IPS-18c (cell line): ENCODE data around the gene TADA2B.

Experiments
- H3K4me3 ChIP-seq: 2 replicates; pipeline ENCODE4 v1.7.0; 2013; ENCODE audit warnings: low read depth, mild to moderate bottlenecking, low read length, moderate library complexity; ENCODE audit not compliant: insufficient read depth
- H3K9me3 ChIP-seq: one replicate; pipeline ENCODE4 v1.6.1; 2013; ENCODE audit warnings: mild to moderate bottlenecking, low read length, moderate library complexity; ENCODE audit not compliant: control insufficient read depth, insufficient read depth

Gene TADA2B

DNA sequence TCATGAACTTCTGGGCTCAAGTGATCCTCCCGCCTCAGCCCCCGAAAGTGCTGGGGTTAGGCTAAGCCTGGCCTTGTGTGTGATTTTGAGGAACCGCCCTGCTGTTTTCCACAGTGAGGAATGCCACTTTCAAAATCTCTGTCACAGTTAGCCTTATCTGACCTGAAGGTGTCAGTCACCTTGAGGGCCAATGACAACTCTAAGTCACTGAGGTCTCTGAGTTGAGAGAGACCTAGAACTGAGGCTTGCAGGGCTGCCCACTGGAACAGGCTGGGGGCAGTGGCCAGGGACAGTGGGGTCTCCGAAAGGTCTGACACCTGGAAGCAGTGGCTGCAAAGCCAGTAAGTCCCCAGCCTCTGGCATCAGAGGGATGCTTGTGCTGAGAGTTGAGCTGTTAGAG is 6.1 kb downstream of the TADA2B start:
- H3K9me3 ChIP-seq = no peaks in the 10 kb centered on the region
- no peak overlapping the region for H3K4me3 ChIP-seq

DNA sequence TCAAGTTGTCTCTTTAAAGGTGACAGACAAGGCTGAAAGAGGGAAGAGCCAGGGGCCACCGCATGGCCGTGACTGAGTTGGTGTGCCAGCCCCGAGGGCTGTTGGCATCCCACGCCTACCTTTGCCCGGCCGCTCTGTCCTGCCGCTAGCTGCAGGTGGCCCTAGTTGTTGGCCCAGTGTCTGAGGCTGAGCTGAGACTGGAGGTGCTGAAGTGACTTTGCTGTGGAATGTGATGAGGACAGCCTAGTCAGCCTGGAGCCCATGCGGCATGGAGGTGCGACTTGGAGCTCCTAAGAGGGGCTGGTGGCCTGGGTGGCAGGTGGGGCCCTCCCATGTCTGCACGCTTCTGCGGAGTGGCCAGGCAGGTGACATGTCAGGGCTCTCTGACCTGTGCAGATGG is 6.6 kb downstream of the TADA2B start:
- no peaks in the 10 kb centered on the region for H3K9me3 ChIP-seq
- H3K4me3 ChIP-seq = no peak overlapping the region

DNA sequence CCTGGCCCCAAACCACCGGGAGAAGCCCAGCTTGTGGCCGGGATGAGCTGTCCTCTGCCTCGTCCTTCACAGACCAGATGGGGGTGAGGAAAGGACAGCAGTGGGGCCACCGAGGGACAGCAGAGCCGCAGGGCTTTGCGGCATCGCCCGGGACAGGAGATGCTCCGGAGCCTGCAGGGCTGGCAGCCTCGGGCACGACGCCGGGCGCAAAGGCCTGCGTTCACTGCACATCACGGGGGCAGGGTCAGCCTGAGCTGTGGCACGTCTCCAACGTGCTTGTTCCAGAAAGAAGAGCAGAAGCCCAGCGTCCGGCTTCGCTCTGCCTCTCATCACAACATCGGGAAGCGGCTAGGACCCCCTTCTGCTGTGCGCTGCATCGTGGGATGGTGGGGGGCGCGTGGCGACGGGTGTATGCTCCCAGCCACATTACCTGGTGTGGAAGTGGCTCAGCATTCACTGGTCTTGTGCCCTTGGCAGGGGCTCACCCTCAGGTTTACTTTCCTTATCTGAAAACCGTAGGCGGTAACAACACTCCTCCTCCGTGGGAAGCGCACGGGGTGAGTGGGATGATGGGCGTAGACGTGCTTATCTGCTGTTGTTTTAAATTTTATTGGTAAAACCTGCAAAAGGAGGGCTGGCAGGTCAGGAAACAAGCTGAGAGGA is 7.4 kb downstream of the TADA2B start:
- Histone ChIP-seq H3K9me3 (no peaks in the 10 kb centered on the region), H3K4me3 (no peak overlapping the region)

DNA sequence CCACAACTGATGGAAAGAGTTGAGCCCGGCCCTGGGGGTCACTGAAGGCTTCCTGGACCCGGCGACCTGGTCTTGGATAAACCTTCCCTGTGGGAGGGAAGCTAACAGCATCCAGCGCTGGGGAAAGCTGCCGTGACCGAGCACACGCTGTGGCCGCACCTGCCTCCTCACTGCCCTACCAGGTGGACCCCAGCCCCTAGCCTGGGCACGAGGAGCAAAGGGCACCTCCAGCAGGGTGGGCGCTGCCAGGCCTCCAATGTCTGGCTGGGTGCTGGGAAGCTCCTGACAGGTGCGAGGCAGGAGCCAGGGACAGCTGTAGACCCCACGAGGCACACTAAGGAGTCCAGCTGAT is 7.9 kb downstream of the TADA2B start:
- Histone ChIP-seq H3K4me3 (no peak overlapping the region), H3K9me3 (no peaks in the 10 kb centered on the region)

DNA sequence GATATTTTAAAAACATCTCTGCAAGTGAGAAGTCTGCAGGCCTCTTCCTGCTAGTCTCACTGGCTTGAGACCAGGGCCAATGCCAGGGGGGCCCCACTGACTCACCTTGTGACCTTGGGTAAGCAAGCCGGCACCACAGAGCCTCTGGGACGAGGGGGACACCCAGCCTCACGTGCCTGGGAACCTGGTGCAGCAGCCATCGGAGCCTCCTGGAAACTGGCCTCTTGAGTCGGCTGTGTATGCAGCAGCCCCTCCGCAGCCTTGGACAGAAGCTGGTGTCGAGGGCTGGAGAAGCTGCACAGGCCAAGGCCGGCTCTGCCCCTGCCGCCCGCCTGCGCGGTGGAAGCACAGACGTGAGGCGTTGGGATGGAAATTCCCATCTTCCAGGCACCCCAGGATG is 8.7 kb downstream of the TADA2B start:
- Histone ChIP-seq H3K9me3 (no peaks in the 10 kb centered on the region), H3K4me3 (no peak overlapping the region)

DNA sequence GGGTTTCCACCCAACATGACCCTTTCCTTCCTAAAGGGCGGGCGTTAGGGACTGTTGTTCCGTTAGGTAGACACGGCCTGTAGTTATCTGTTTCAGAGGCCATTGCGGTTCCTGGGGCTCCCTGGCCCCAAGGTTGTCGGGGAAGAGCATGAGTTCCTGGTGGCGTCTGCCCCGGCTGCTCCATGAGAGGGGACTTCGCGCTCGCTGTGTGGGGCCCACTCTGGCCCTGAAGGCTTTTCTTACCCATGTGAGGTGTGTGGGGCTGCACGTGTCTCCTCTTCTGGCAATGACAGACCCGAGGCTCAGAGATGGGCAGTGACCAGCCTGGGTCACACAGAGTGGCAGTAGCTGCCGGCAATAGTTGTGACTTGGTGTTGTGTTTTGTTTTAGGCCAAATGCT is 9.1 kb downstream of the TADA2B start:
- Histone ChIP-seq H3K4me3 (no peak overlapping the region), H3K9me3 (no peaks in the 10 kb centered on the region)

DNA sequence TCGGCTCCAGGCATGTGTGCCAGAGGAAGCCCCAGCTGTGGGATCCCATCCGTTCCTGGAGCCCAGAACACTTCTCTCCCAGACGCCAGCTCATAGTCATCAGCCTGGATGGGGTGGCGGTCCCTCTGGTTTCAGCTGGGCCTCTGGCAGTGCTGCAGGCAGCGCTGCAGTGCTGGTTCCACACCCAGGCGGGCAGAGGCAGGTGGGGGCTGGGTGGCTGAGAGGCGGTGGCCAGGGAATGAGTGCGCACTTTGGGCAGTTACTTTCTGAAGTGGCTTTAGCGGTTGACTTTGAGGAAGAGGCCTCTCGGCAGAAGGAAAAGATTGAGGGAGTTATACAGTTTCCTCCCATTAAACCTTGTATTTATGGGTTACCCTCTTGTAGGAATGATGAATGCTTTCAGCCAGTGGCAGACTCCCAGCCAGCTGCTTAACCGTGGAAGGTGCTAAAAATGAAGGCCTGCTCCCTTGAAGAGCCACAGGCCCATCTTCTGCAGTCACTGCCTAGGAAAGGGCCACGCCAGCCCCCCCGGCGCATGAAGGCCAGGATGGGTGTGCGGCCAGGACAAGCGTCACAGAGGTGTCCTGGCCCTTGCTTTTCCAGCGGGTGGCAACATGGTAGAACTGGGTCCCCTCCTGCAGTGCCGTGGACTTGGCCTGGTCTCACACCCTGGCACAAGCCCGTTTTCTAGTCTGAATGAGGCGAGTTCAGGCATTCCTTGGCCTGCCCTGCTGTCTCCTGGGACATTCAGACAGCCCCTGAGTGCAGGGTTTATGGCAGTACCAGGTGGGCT is 9.9 kb downstream of the TADA2B start:
- Histone ChIP-seq H3K4me3 (no peak overlapping the region), H3K9me3 (no peaks in the 10 kb centered on the region)

DNA sequence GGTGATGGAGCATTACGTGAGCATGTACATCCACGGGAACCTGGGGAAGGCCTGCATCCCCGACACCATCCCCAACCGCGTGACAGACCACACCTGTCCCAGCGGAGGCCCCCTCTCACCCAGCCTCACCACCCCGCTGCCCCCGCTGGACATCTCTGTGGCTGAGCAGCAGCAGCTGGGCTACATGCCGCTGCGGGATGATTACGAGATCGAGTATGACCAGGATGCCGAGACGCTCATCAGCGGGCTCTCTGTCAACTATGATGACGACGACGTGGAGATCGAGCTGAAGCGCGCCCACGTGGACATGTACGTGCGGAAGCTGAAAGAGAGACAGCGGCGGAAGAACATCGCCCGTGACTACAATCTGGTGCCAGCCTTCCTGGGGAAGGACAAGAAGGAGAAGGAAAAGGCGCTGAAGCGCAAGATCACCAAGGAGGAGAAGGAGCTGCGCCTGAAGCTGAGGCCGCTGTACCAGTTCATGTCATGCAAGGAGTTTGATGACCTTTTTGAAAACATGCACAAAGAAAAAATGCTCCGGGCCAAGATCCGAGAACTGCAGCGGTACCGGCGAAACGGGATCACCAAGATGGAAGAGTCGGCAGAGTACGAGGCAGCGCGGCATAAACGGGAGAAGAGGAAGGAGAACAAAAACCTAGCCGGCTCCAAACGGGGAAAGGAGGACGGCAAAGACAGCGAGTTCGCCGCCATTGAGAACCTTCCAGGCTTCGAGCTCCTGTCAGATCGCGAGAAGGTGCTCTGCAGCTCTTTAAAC is 11.1 kb downstream of the TADA2B start:
- H3K9me3 ChIP-seq = no peaks in the 10 kb centered on the region

DNA sequence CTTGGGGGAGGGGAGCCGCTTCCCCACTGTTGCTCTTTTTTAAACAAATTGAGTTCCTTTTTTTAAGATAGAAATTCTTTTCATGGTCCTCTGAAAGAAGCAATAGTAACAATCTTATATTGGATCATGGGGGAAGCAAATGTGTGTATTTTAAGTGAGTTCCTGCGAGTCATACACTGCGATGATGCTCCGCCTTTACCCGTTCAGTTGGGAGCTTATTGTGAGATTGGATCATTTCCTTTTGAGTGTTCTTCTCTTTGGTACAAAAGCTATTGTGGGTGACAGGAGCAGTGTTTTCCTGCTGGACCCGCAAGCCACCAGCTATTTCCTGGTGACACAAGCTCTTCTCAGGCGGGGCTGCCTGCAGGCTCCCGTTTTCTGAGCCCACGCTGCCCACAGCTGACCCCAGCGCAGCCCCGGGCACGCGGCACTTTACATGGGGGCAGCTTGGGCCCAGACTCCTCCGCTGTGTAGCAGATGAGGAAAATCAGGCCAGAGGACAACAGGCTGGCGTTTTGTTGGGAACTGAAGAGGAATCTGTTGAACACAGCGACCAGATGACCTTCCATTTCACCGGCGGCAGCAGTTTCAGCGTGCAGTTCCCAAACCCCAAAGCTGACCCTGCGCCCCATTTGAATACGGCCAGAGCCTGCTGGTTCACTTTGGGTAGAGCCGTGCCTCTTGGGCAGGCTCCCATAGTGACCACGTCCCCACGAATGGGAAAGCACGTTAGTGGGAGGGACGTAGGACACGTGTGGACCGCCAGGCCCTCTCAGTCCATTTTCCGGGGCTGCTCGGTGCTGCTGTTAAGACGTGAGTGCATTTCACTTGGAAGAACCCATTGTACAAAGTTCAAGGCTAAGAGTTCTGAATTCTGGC is 12.2 kb downstream of the TADA2B start:
- no peak overlapping the region for H3K4me3 ChIP-seq
- no peaks in the 10 kb centered on the region for H3K9me3 ChIP-seq

More for the DNA sequence above, 11.1 kb downstream of the TADA2B start:
- no peak overlapping the region for H3K4me3 ChIP-seq

DNA sequence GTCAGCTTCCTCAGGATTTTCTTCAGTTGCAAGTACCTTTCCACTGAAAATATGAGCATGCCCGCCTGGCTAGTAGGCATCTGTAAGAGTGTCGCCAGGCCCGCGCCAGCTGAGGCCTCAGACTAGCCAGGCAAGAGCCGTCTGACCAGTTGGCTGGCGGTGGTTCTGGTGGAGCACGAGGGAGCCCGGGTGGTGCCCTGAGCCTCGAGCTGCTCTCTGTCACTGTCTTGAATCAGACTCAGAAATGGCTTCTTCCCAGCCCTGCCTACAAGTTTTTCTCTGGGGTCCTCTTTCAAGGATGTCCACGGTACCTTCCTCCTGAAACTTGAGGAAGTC is 12.8 kb downstream of the TADA2B start:
- Histone ChIP-seq H3K4me3 (no peak overlapping the region), H3K9me3 (no peaks in the 10 kb centered on the region)

DNA sequence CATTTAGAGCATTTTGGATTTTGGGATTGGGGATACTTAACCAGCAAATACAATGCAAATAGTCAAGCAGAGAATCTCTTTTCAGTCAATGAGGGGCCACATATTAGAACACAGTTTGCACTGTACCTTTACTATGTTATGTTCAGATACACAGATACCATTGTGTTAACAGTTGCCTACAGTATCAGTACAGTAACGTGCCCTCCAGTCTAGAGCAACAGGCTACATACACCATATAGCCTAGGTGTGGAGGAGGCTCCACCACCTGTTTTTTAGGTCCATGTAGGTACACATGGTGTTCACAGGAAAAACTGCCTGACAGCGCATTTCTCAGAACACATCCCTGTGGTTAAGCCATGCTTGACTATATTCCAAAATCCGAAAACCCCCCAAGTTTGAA is 15.6 kb downstream of the TADA2B start:
- Histone ChIP-seq H3K4me3 (no peak overlapping the region), H3K9me3 (no peaks in the 10 kb centered on the region)

DNA sequence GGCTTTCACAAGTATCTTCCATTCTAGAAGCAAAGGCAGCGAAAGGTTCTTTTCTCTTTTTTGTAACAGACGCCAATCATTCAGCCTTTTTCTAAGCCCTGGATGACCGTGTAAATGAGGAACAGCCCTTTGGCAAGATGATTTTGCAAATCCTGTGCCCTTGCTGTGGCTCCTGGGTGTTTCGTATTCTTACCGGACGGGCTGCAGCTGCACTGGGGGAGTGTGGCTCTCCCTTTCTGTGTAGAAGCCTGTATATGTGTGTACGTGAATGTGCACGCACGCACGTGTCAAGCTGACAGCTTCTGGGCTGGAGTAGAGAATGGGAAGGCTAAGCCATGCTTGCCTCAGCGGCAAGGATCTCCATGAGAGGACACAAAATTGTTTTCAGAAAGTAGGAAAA is 16.5 kb downstream of the TADA2B start:
- Histone ChIP-seq H3K4me3 (no peak overlapping the region), H3K9me3 (no peaks in the 10 kb centered on the region)

DNA sequence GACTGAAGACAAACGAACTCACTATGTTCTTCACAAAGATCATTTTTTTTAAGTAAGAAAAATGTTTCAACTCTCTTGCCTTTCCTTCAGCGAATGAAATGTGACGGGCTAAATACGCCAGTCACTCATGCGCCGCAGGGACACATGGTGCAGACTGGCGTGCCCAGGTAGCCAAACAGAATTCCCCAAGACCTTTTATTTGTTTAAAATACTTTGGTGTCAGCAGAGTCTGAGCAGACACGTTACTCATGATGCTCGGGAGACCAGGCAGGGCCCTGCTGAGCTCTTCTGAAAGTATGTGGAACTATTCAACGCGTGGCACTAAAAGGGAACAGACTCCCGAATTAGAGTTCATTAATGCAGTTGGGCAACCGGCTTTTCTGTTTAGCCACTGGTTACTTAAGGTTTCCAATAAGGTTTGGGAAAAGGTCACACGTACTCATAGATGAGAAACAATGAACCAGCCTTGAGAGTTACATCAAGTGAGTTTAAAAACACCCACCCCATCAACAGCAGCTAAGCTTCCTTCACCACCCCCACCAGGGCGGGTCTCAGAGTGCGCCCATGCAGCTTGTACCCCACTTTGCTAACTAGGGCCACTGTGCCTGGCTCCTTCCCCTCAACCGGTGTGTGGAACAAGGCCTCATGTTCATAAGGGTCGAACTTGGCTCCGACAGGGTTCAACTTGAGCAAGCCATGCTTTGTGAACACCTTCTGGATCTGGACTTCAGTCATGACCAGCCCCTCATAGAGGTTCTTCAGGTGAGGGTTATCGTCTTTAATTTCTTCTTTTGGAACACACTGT is 17.4 kb downstream of the TADA2B start:
- Histone ChIP-seq H3K4me3 (no peak overlapping the region), H3K9me3 (no peaks in the 10 kb centered on the region)

DNA sequence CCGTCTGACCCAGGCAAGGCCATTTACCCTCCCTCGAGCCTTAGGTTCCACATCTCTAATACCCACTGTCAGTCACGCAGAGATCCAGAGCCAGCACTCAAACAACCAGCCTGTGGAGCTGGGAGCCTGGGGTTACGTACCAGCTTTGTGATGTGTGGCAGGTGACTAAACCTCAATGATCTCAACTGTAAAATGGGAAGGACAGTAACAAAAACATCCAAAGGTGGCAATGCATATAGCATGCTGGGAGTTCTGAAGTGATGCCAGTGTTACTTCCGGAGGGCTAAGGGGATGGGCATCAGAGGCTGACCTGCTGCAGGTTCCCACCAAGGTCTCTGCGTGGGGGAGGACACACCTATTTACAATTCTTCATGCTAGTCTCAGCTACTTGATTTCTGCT is 18.6 kb downstream of the TADA2B start:
- Histone ChIP-seq H3K9me3 (no peaks in the 10 kb centered on the region), H3K4me3 (no peak overlapping the region)

DNA sequence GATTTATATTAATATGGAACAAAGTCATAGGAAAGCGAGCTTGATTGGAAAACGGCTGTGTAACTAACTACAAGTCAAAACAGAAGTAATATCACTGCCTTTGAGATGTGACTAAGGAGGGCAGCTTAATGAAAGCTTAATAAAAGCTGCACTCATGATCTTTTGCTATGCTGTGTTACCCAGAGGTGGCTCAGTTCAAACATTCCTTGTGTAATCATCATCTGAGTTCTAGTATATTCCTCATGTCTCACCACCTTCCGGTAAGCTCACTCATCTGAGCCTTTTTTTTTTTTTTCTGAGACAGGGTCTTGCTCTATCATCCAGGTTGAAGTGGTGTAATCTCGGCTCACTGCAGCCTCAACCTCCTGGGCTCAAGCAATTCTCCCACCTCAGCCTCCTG is 19.6 kb downstream of the TADA2B start:
- H3K4me3 ChIP-seq = no peak overlapping the region
- no peaks in the 10 kb centered on the region for H3K9me3 ChIP-seq

DNA sequence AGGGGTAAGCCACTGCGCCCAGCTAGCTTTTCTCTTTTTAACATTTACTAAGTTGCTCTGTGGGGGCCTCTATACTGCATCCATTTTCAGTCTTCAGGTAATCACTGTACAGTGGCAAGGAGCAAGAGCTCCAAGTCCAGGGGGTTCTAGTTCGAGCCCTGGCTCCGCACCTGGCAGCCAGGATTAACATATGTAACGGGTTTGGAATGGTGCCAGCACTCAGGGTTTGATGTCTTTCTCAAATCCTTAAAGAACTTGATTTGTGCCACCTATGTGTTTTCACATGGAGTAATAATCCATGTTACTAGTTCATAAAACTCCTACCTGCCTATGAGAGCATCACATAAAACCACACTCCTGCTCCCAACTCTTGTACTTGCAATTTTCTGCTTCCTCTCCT is 20.2 kb downstream of the TADA2B start:
- no peak overlapping the region for H3K4me3 ChIP-seq
- no peaks in the 10 kb centered on the region for H3K9me3 ChIP-seq

DNA sequence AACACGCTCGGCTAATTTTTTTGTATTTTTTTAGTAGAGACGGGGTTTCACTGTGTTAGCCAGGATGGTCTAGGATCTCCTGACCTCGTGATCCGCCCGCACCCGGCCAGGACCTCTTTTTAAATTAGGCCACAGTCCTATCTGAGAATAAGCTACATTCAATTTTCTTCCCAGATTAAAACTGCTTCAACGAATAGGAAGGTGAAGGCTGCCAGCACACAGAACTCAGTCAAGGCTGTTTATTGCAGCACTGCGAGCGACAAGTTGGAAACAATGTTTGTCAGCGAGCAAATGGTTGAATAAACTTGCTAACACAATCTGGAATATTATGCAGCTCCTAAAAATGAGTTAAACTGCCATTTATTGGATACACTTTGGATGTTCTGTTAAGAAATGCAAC is 22.8 kb downstream of the TADA2B start:
- Histone ChIP-seq H3K4me3 (no peak overlapping the region), H3K9me3 (no peaks in the 10 kb centered on the region)
